ENCODE data around the gene HIVEP2.
A peak's percentile ranks its signal among the peaks of the same experiment; 100 is the strongest.

Gene HIVEP2

DNA sequence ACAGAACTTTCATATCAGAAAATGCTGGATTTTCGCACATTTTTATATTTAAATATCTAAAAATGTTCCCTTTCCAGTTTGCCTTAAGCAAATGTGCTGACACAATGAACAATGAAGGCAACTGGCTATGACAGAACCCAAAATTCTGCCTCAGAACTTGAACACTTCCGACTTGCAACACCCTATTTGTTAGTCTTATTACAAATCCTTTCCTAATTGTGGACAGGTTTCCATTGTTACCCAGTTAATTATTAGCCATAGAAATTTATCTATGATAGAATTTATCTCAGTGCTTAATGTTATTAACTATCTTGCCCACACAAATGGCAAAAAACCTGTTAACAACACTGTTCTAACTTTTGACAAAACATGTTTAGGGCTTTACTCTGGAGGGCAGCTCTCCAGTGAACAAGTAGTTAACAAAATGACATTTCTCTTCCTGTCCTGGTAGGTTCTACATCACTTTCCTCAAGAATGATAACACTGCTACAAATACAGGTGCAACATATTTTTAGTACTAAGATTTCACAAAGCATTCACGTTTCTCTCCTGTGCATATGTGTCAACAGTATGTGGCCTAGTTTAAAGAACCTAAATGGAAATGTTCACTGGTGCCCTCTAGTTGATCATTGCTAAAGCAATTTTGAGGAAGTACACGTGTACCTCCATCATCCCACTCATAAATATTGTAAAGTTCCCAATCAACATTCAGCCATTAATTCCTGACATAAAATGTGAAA lies 58.4 kb downstream of the HIVEP2 start:
- peak; percentile 10 for DNase-seq

DNA sequence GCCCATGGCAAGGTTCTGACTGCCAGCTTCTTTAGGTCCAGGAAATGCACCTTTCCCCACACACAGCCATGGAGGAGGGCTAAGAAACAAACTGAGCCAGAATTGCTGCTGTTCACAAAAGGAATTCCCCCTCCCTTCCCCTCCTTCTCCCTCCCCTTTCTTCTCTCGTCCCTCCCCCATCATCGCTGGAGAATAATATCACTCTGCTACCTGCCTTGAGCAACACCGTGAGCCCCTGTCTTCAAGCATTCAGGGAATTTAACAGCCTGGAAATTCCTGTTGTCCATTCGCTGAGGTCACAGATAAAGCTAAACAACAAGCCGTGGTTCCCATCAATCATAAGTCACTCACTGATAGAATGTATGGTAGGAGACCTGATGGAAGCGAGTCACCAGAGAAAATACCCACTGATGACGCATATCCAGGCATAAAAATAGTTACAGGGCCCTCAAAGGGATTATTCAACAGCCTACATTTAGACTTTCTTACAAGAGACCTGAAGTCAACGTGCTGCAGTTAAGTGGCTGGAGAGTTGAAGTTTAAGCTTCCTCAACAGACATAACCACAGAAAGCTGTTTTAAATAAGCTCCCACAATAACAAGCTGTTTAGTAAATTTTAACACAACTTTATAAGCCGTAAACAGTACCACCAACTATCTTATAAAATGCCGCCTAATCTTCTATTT lies 59.7 kb downstream of the HIVEP2 start:
- peak; percentile 29 for DNase-seq

DNA sequence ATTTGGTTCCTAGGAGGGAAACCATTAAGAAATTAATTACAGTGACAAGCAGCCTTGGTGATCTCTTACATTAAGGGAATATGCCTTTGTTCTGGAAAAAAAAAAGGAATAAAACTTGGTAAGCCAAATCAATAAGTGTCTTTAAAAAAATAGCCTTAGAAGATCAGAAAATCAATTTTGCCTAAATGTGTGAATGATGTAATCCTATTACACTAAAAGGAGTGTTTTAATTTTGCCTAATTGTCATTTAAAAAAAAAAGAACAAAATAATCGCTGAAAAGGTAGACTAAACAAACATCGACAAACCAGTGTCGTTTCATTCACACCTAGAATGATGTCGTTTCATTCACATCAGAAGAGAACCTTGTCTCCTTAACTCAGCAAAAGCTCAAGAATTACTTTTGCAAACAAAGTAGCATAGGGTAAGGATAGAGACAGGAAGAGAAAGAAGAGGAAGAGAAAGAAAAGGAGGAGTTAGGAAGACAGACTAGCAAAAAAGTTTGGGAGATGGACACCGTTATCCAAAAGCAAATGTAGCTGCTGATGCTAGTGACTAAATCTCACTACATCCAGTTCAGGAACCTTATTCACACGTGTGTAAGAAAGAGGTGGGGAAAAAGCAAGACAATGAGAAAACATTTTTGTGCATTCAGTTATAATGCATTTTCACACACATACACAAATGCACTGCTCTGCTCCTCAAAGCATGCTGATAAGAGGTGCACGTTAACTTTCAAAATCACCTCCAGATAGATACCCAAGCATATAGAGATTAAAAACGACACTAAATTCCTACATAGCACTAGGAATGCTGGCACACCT lies 60.6 kb downstream of the HIVEP2 start:
- no peak for DNase-seq

DNA sequence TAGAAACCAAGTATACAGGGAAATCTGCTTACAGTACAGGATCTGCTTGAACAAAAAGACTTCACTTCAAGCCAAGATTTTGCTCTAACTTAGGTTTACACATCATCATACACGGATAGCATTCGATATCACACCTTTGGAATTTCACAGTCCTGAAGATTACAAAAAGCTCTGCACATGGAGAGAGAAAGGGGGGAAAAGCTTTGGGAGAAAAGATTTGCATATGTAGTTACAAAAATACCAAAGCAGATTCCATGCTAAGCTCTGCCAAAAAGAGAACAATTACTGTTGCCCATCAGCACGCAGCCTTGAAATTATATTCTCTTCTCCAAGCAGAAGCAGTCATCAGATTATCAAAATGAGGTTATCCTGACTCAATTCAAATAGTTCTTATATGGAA lies 62.0 kb downstream of the HIVEP2 start:
- no peak for DNase-seq

DNA sequence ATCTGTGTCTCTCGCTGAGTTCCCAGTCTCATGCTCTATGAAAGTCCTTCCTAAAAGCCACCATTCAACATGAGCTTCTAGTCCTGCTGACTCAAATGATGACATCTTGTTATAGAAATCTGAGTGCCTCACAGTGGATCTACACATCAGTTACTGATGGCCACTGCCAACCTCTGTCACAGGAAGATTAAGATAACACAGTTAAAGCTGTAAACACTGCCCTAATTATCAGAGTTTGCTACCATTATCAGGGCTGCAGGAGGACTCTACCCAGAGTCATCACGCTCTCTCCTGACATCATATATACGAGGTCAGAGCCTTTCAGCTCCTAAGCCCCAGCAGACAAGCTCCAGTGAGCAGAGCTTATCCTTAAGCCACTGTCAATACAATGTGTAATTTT lies 63.2 kb downstream of the HIVEP2 start:
- DNase-seq: no peak

DNA sequence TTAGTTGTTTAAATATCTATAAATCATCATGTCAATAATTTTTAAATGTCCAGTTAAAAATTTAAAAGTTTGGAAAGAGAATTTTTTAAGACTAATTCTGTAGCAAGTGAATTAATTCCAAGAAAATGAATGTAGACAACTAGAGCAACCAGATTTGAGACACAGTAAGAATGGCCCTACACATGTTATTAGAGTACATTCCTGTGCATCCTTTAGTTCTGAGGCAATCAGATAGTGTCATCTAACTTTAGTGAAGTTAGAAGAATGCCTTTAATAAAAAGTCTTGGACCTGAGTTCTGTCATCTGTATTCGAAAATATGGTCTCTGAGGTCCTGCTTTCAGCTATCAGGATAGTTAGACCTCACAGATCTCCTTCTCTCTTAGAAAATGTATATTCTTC lies 63.7 kb downstream of the HIVEP2 start:
- no peak for DNase-seq

DNA sequence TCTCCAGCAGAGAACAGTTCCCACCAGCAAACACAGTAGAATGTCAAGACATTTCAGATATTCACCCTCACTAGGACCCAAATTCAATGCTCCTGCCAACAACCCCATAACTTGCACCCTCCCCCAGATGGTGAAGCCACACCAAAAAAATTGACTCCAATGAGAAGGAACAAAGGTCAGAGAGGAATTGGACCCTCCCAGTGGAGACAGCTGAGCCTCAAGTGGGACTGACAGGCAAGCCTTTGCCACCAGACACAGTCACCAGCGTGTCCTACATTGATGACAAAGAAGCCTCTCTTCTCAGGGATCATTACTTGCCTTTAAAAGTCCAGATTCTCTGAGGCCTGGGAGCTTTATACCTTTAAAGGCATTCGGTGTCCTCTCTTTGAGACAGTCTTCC lies 64.8 kb downstream of the HIVEP2 start:
- no peak for DNase-seq

DNA sequence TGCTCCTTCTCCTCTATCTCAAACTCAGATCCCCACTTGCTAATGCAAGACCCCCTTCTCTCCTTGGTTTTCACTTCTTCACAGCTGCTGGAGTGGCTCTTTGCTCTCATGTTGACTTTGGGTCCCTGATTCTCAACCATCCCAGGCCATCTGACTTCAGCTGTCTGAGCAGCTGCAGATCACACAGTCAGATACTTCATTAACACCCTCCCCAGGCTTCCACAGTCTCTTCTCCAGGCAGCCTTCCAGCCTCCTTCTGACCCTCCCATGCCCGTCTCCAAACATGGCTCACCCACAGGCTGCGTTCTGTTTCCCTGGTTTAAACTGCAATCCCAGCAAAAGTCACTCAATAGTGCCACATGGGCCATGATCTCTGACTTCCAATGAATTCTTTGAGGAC lies 65.4 kb downstream of the HIVEP2 start:
- DNase-seq: no peak

DNA sequence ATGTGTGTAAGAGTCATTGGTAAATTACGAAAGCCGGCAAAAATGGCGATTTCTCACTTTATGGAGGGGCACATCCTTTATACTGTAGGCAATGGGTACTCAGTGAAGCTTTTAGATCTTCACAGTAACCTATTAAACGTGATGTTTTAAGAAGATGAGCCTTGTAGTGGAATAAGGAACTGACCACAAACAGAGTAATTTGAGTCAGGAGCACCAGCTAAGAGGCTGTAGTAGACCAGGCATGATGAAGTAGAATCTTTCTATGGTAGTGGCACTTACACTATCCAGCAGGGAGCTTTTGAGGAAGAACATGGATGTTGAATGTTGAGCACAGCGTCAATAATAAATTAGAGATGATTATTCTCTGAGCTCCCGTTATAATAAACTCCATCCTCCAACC lies 65.9 kb downstream of the HIVEP2 start:
- no peak for DNase-seq

DNA sequence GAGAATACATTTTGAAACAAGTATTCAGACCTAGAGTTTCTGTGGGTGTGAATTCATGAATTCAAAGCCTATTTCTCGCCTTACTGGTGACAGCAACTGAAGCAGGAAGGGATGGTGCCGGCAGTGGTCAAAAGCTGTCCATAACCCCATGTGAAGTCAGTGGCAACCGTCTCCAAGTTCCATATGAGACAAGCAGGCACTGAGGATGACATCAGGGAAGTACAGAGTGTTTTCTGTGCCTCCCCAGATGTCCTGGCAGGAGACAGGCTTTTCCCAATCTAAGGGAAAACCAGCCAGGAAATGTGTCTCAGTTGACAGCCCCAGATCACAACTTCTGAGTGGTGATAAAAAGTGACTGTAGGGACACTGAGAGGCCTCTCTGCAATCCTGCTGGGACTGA lies 66.6 kb downstream of the HIVEP2 start:
- DNase-seq: no peak

DNA sequence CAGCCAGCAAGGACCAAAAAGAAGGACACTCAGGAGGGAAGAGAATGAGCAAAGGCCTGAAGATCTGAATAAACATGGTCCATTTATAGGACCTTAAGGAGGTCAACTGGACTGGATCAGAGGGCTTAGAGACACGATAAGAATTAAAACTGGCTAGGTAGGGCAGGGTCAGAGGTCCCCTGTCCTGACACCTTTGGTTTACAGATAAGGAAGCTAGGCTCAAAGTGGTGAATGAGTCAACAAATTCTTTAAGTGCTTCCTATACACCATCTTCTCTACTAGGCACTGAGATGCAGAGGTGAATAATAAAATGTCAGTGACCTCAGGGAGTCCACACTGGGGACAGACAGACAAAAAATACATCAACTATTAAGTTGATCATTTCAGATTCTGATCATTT lies 70.3 kb downstream of the HIVEP2 start:
- no peak for DNase-seq

DNA sequence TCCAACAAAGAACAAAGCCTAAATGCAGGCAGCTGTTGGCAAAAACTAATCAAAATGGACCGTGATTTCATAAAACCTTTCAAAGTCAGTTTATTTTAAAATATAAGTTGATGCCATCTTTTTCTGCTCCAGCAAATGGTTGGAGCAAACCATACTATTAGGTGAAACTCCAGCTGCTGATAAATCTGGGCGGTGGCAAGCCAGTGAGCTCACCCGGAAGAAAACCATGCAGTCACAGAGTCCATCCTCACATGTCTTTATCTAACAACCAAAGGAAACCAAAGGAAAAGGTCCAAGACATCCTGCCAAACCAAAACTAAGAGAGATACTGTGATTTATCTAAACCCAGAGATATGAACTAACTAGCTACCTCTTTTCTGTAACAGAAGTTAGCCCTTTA lies 72.6 kb downstream of the HIVEP2 start:
- DNase-seq: no peak

DNA sequence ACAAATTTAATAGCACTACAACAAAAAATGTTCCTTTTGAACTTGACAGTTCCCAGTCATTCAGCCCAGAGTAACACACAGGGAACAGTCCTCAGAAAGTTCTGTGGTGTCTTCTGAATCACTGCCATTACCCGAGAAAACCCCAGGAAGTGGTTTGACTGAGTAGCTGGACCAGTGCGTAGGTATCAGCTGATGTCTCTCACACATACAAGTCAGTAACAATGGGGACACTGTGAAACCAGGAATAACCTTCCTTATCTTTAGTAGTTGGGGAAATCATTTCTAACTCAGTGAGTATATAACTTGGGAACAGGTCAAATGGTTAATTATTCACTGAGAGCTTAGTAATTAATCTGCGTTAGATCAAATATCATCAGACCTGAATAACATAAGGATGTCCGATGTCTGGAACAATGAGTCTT lies 73.1 kb downstream of the HIVEP2 start:
- DNase-seq: no peak

DNA sequence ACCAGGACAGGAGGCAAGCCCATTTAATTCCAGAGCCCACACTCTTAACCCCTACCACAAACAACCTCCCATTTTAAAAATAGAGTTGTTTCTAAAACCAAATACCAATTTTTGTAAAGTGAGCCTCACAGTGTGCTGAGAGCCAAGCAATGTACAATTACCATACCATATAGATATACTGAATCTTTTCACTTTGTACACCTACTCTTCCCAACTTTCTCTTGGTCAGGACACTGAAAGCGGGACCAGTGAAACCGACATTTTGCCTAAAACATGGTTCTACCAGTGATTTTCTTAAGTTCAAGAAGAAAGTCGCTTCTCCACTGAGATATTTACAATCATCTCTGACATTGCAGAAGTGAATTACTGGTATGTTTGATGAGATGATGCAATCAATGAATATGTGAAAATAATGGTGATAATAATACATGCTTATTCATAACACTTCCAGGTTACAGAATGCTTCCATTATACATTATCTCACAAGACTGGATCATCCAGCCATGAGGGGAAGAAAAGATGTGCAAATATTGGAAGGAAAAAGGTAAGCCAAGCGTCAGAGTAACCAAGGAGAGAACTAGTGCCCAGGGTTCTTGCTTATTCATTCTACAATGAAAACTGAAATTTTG lies 74.1 kb downstream of the HIVEP2 start:
- no peak for DNase-seq

DNA sequence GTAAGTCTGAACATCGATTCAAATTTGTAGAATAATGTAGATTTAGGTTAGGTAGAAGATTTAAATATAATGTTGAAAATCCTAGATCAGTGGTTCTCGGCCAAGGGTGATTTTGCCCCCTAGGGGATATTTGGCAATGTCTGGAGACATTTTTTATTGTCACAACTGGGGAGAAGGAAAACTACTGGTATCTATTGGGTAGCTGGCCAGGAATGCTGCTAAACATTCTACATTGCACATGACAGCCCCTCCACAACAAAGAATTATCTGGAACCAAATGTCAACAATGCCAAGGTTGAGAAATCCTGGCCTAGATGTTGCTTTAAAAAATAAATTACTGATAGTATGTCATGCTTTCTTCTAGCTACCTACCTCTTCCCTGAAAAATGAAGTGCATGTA lies 76.1 kb downstream of the HIVEP2 start:
- DNase-seq: no peak

DNA sequence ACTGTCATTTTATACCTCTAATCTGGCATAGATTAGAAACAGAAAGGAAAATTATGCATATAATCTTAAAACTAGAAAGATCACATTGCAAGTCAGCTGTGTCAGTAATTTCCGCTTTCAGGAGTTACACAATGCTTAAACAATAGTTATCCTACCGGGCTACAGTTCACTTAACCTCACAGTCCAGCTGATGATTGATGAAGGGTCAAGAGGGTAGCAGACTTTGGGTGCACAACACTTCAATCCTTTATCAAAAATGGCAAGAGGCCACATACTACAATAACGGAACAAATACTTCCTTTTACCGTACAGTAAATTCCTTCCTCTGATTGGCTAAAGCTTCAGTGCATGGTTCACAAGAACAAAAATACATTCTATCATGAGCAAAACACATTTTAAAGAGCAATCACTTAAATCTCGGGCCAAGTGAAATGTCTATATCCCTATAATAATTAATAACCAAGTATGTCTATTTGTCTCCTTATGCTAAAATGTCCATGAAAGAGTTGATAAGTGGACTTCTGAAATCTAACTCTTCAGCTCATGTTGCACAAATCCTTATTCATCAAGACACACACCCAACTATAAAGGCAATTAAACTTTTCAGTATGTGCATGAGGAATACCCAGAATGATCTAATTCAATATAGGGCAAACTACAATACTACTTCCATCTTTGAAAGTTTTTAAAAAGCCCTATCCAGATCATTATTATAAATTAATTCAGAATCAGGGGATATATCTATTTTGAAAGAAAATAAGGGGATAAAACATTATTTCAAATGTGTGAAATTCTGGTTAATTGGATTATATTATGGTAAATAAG lies 76.8 kb downstream of the HIVEP2 start:
- DNase-seq: no peak

DNA sequence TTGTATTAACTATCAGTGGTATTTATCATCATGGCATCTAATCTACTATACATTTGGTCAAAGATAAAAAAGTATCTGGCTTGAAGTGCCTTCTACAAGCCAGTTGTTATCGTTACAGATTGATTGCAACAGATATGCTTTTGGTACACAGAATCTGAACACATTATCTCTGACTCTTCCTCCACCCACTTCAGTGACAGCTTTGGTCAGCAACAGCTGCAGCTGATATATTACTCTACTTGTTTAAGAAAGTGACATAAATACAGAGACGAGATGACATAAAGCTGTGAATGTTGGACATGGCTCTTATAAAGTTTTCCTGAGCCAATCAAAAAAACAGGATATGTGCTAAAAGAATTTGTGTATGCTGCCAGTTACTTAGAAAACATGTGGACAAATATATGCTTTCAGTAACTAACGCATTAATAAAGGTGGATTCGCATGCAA lies 77.6 kb downstream of the HIVEP2 start:
- DNase-seq: no peak

DNA sequence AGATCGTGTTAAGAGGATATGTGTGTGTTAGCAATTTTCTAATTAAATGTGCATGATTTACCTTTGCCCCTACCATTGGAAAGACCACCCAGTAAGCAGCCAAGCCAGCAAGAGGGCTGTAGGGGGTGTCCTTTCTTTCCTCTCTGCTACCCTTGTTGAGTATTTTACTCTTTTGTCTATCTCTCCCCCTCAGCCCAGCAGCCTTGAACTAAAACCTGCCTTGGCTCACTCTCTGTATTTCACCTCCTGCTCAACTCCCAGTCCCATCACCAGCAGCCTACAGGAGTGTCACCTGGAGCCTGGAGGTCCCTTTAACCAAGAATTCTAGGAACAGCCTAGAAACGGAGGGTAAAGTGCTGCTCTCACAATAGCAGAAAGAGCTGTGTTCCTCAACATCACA lies 81.0 kb downstream of the HIVEP2 start:
- DNase-seq: no peak

DNA sequence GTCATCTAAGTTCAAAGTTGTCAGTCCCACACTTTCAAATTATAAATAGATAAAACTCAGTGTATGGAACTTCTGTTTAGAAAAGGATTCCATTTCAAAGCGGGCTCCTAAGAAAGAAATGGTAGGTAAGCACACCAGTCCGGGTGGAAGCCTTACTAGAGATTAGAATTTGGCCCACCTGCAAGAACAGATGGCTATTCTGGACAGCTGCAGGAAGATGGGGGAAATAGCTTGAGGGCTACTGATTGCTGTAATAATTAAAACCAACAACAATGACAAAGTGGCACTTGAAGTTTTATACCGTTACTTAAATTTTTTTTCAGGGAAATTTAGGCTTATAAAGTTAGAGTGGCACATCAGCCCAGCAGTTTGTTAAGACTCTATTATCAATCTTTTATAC lies 83.3 kb downstream of the HIVEP2 start:
- DNase-seq: no peak

DNA sequence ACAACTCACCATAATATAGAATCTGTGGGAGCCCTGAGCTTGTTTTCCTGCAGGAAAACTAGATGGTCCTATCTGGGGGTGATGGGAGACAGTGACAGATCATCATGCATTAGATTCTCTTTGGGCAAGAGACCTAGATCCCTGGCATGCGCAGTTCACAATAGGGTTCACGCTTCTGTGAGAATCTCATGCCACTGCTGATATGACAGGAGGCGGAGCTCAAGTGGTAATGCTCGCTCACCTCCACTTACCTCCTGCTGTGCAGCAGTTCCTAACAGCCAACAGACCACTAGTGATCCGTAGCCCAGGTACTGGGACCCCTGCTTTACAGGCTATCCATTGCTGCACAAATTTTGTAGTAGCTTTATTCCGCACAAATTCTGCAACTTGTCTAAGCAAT lies 84.5 kb downstream of the HIVEP2 start:
- DNase-seq: no peak

DNA sequence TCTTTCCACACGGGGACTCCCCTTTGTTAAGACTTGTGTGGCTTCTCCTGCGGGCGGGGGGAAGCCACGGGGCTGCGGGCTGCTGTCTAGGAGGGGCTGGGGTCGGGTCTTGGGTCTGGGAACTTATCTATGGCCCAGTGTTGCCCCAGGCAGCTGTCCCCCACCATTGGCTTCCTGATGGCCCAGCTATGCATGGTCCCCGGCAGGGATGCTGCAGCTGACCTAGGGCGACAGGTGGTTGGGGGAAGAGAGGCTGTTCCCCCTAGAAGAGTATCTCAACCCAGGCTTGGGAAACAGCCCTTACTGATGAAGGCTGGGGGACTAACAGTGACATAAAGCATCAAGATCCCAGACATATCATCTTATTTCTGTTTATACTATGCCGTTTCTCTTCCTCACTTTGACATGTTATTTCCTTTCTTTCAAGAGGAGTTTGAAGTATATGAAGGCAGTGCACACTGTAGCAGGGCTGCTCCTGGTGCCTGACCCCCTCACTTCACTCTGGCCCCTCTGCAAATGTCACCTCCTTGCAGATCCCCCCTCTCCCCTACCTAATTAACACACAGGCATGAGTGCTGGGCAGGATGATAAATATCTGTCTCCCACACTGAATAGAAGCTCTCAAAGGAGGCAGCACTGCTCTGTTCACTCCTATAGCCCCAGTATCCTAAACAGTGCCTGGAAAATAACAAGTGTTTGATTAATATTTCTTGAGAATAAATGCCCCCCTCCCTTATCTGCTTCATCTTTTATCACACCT lies 87.0 kb downstream of the HIVEP2 start:
- DNase-seq: no peak

All from DMS153 (cell line).